DMS53 treated with DMSO at 0.1 percent for 48 hours (cell line): Measurements from ENCODE around the gene PRKAR2B.
"Not testable (repeated sequence)": the region's sequence is repeated elsewhere in the genome, so short reads cannot be mapped to it uniquely, and the experiment has no call there.

ENCODE experiments used
- DNase-seq: peaks from one replicate; lab custom pipeline; 2025; ENCODE audit not compliant: unreplicated experiment; lab: John Stamatoyannopoulos, UW

PRKAR2B gene

GRCh38 chr7:107076781-107077698, 32.5 kb downstream of the PRKAR2B start:
- DNase-seq = no peak

DNA sequence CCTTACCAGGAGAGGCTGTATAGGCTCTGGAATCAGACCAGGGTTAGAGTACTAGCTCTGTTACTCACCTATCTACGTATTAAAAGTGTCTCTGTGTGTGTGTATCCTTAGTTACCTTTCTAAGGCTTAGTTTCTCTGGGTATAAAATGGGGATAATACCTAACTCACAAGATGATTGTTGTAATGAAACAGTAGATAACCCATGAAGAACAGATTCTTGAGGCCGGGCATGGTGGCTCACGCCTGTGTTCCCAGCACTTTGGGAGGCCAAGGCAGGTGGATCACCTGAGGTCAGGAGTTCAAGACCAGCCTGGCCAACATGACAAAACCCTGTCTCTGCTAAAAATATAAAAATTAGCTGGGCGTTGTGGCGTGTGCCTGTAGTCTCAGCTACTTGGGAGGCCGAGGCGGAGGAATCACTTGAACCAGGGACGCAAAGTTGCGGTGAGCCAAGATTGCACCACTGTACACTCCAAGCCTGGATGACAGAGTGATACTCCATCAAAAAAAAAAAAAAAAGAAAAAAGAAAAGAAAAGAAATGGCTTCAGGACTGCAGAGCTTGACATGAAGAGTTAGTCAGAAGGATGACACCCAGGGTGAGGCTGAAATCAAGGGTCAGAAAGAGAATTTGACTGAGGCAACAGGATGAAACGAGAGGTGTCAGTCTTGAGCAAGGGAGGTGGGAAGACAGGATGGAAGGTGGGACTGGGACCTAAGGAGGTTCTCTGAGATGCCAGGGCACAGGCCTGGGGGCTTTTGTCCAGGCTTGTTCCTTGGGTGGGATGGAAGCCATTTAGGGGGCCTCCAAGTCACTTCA, 33.4 kb downstream of the PRKAR2B start:
- DNase-seq = no peak

DNA sequence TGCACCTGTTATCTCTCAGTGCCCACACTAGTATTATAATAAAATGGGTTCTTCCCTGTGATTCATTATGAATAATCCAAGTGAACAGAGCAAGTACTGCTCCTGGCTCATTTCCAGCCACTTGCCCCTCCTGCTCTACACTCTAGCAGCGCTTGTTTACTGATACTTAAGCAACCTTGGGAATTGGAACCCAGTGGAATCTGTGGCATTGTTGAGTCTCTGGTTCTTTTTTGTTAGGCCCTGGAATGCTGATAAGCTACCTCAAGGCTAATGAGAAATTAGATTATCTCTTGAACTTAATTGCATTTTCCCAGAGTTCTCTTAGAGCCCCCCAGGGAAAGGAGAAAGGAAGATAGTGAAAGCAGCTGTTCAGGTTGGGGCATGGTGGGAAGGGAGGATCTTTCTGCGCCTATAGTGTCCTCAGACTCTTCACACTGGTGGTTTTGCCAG, 34.0 kb downstream of the PRKAR2B start:
- DNase-seq = no peak

- DNase-seq = no peak
Observed at GRCh38 chr7:107079212-107079940, 34.9 kb downstream of the PRKAR2B start.

DNA sequence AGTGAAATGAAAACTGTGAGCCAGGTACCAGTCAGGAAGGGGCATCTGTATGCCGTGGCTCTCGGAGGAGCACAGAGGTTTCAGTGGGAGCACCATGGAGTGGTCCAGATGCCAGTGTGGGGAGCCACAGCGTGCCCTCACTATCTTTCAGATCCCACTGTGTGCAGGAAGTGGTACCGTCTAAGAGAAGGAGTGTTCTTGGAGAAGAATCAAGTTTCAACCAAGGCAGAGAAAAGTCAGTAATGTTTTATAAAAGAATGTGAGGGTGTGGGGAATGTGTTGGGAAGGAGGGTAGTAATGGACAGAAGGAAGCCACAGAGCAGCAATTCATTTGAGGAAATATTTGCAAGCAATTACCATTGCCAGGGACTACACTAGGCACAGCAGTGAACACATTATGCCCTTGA, 35.6 kb downstream of the PRKAR2B start:
- DNase-seq = no peak

- no peak for DNase-seq
Observed at GRCh38 chr7:107080533-107080932, 36.0 kb downstream of the PRKAR2B start.

DNA sequence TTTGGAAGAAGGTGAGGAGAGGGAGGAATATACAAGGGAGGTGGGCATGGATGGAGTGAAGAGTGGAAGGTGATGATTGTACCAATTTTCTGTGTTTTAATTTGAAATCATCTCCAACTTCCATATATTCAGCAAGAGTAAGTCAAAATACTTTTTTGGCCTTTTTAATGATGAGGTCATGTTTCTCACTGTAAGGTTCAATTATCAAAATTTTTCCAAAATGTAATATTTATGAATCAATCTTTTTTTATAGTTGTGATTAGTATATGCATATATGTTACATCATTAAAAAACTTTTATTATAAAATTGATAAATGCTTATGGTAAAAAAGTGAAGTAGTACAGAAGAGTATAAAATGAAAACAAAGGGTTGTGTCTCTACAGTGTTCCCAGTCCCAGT, 40.7 kb downstream of the PRKAR2B start:
- no peak for DNase-seq

DNA sequence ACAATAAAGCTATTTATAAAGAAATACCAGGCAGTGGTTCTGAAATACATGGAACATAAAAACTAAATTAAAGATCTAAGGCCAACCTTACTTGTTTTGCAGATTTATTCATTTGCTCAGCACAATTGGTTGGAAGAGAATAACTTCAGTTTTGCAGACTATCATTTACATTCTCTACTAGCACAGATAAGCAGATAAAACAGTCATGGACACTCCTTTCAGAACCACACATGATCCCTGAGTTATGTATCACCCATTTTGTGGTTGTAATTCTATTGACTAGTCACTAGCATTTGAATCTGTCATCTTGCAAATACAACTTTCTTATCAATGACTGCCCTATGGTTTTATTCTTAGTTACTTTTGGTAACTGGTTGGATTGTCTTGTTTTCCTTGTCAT, 45.1 kb downstream of the PRKAR2B start:
- DNase-seq = no peak

DNA sequence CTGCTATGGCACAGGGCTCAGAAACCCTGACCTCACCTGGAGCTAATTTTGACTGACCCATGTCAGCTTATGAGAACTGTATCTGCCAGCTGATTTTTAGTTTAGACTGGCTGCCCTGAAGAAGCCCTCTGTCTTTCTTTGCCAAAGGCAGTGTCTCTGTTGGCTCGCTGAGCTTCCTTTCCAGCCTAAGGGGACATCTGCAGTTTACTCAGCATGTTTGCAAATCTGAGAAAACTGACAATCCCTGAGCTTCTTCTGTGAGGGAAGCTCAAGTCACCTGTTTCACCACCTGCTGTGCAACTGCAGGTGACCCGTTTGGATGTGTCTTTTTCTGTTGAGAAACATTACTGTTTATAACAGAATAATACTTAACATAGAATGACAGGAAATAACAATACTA, 46.0 kb downstream of the PRKAR2B start:
- DNase-seq = peak; percentile 83

GRCh38 chr7:107091306-107091705, 46.8 kb downstream of the PRKAR2B start:
- no peak for DNase-seq

GRCh38 chr7:107093671-107094070, 49.2 kb downstream of the PRKAR2B start:
- not testable (repeated sequence) for DNase-seq

DNA sequence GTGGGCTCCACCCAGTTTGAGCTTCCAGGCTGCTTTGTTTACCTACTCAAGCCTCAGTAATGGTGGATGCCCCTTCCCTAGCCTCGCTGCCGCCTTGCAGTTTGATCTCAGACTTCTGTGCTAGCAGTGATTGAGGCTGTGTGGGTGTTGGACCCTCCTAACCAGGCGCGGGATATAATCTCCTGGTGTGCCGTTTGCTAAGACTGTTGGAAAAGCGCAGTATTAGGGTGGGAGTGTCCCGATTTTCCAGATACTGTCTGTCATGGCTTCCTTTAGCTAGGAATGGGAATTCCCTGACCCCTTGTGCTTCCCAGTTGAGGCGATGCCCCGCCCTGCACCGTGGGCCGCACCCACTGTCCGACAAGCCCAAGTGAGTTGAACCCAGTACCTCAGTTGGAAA, 54.6 kb downstream of the PRKAR2B start:
- DNase-seq = not testable (repeated sequence)

GRCh38 chr7:107100824-107101223, 56.3 kb downstream of the PRKAR2B start:
- no peak for DNase-seq

- no peak for DNase-seq
Observed at GRCh38 chr7:107103369-107103768, 58.9 kb downstream of the PRKAR2B start.

DNA sequence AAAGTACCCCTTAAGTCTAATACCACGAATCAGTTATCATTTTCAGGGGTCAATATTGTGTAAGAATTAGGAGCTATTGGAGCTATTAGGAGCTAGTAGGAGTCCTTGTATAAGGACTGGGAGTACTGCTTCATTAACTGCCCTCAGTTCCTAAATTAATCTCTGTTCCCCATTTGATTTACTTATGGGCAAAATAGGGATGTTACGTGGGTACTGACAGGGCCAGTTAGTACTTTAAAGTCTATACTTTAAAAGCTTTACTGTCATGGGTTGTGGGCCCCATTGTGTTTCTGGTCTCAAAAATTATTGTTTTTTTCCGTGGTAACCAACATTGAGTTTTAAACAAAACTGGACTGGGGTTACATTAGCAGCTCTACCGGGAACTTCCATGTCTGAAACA, 60.3 kb downstream of the PRKAR2B start:
- no peak for DNase-seq

GRCh38 chr7:107105591-107106245, 61.2 kb downstream of the PRKAR2B start:
- DNase-seq = no peak

- no peak for DNase-seq
Observed at GRCh38 chr7:107108793-107109371, 64.4 kb downstream of the PRKAR2B start.

- no peak for DNase-seq
Observed at GRCh38 chr7:107109955-107110354, 65.5 kb downstream of the PRKAR2B start.

DNA sequence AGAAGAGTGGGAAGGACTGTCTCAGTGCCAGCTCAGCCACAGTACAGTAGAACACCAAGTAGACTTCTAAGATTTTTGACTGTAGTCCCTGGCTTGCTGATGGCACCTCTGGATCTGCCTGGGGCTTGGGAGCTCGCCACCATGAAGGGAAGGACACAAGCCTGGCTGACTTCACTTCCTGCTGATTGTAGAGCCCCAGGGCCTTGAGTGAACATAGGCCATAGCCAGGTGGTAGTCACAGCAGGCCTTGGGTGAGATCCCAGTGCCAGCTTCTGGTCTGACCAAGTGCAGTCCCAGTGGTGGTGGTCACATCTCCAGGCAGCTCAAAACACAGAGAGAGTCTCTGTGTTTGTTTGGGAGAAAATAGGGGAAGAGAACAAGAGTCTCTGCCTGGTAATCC, 66.7 kb downstream of the PRKAR2B start:
- DNase-seq = no peak

DNA sequence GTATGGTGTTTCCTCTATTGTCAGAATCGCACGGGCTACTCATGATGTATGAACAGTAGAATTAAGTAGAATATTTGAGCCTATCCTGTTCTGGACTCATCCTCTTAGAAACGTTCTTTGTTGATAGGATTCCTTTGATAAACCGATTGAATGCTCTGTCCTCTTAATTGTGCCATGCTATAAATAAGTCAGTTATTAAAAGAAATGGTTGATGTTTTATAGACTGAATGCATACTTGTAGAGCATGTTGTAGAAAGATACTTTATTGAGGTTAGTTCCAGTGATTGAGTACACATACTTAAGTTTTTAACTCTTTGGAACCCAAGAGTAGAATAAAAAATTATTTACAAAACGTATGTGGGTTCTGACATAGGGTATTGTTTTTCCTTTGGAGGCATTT, 69.4 kb downstream of the PRKAR2B start:
- DNase-seq = no peak
